HepG2 (cell line): ENCODE results near the gene MX2. TPM values are rescaled to one million over a fixed set of nuclear protein-coding genes. Genes with fewer than 3 reads are reported as not detected.

Experiments used
- ATF4 ChIP-seq, 2 experiments: fragments of 450-650 bp in 1 of 2; sonication (generic) in 1 of 2; formaldehyde crosslinking; IDR thresholded peaks; 2 replicates each; pipeline versions ENCODE4 v1.5.0 to v1.8.0; 2020 to 2022; ENCODE audit warnings: mild to moderate bottlenecking in 1 of 2, missing genetic modification reagents in 1 of 2
- FUBP1 ChIP-seq: sonication (generic); formaldehyde crosslinking; IDR thresholded peaks from 2 replicates; pipeline ENCODE4 v1.5.1; 2020; ENCODE audit warnings: missing genetic modification reagents, mild to moderate bottlenecking, borderline replicate concordance
- KAT8 ChIP-seq: IDR thresholded peaks from 2 replicates; pipeline ENCODE4 v1.6.1; 2016; ENCODE audit warnings: missing genetic modification reagents, missing compliant biosample characterization
- MEF2D ChIP-seq: sonication (generic); formaldehyde crosslinking; IDR thresholded peaks from 2 replicates; pipeline ENCODE4 v1.5.1; 2020; ENCODE audit warnings: mild to moderate bottlenecking, missing genetic modification reagents
- NR3C1 ChIP-seq: sonication (generic); formaldehyde crosslinking; IDR thresholded peaks from 2 replicates; pipeline ENCODE4 v1.4.0; 2020; ENCODE audit warnings: missing genetic modification reagents
- PHF5A ChIP-seq: IDR thresholded peaks from one replicate; pipeline ENCODE4 v1.6.1; 2018; ENCODE audit warnings: low read depth, missing genetic modification reagents; ENCODE audit not compliant: unreplicated experiment
- RARA ChIP-seq: IDR thresholded peaks from 2 replicates; pipeline ENCODE4 v1.6.1; 2016; ENCODE audit warnings: missing genetic modification reagents, missing compliant biosample characterization
- RBM39 ChIP-seq: fragments of 200-400 bp; formaldehyde crosslinking; IDR thresholded peaks from one replicate; pipeline ENCODE4 v1.6.1; 2018; ENCODE audit warnings: antibody characterized with exemption, mild to moderate bottlenecking, low read depth, low read length; ENCODE audit not compliant: poor library complexity, severe bottlenecking
- SALL1 ChIP-seq: sonication (generic); formaldehyde crosslinking; IDR thresholded peaks from 2 replicates; pipeline ENCODE4 v1.8.0; 2022; ENCODE audit warnings: mild to moderate bottlenecking, missing genetic modification reagents
- SOX13 ChIP-seq, 3 experiments: fragments of 450-650 bp in 1 of 3; sonication (generic) in 1 of 3; formaldehyde crosslinking in 1 of 3; IDR thresholded peaks in 2 of 3; conservative IDR thresholded peaks in 1 of 3; 2 replicates each; pipeline versions ENCODE4 v1.5.0 to v1.6.1; 2016 to 2020; ENCODE audit warnings: antibody characterized with exemption in 1 of 3, mild to moderate bottlenecking in 1 of 3, missing compliant biosample characterization in 1 of 3, missing genetic modification reagents in 1 of 3, moderate library complexity in 1 of 3
- ZBTB21 ChIP-seq: sonication (generic); formaldehyde crosslinking; IDR thresholded peaks from 2 replicates; pipeline ENCODE4 v1.4.0; 2020; ENCODE audit warnings: missing genetic modification reagents
- ZFX ChIP-seq: sonication (generic); formaldehyde crosslinking; IDR thresholded peaks from 2 replicates; pipeline ENCODE4 v1.4.0; 2020; ENCODE audit warnings: mild to moderate bottlenecking, low read depth, missing genetic modification reagents, moderate library complexity
- ZKSCAN1 ChIP-seq: fragments of 150-350 bp; IDR thresholded peaks from 2 replicates; pipeline ENCODE4 v1.6.1; 2014; ENCODE audit warnings: low read length
- ZNF354B ChIP-seq: sonication (generic); formaldehyde crosslinking; IDR thresholded peaks from 2 replicates; pipeline ENCODE4 v1.8.0; 2022; ENCODE audit warnings: mild to moderate bottlenecking, missing genetic modification reagents
- ZNF75D ChIP-seq: sonication (generic); formaldehyde crosslinking; IDR thresholded peaks from 2 replicates; pipeline ENCODE4 v1.8.1; 2023; ENCODE audit warnings: missing genetic modification reagents, mild to moderate bottlenecking, borderline replicate concordance
- ZNF850 ChIP-seq: sonication (generic); formaldehyde crosslinking; conservative IDR thresholded peaks from 2 replicates; pipeline ENCODE4 v1.9.0; 2021; ENCODE audit warnings: mild to moderate bottlenecking, missing genetic modification reagents
- ZSCAN30 ChIP-seq: sonication (generic); formaldehyde crosslinking; IDR thresholded peaks from 2 replicates; pipeline ENCODE4 v1.5.0; 2020; ENCODE audit warnings: mild to moderate bottlenecking, missing genetic modification reagents
- polyA plus RNA-seq, 8 experiments: library from polyadenylated mRNA; depleted of rRNA in 3 of 8; stranded (reverse) in 7 of 8; unstranded in 1 of 8; fragments of >200 nt; fragmentation: Illumina TruSeq in 4 of 8; extraction: Trizol in 4 of 8; gene quantifications; 2 replicates each; pipeline versions ENCODE4 v1.2.1 to v1.2.3, GENCODE V29; 2011 to 2016; ENCODE audit warnings: low read depth in 4 of 8, missing spikeins in 1 of 8, mixed read lengths in 1 of 8; ENCODE audit not compliant: insufficient read depth in 1 of 8
- total RNA-seq, 5 experiments: library from RNA; depleted of rRNA; stranded (reverse); fragments of >200 nt; fragmentation: Illumina TruSeq; extraction: Trizol; gene quantifications; 2 replicates each; pipeline ENCODE4 v1.2.3, GENCODE V29; 2016; ENCODE audit warnings: low read depth in 1 of 5
- TF ChIP-seq, protein P1 (sequence below): sonication (generic); formaldehyde crosslinking; IDR thresholded peaks from 2 replicates; pipeline ENCODE4 v1.5.0; 2020; ENCODE audit warnings: mild to moderate bottlenecking, missing genetic modification reagents, borderline replicate concordance

Gene MX2
- total and polyA plus RNA-seq, 2 of the 13 experiments (the other 11 are each of a cell fraction or from before 2014, with no cell fraction given) = 24.0 to 35.7 TPM

DNA sequence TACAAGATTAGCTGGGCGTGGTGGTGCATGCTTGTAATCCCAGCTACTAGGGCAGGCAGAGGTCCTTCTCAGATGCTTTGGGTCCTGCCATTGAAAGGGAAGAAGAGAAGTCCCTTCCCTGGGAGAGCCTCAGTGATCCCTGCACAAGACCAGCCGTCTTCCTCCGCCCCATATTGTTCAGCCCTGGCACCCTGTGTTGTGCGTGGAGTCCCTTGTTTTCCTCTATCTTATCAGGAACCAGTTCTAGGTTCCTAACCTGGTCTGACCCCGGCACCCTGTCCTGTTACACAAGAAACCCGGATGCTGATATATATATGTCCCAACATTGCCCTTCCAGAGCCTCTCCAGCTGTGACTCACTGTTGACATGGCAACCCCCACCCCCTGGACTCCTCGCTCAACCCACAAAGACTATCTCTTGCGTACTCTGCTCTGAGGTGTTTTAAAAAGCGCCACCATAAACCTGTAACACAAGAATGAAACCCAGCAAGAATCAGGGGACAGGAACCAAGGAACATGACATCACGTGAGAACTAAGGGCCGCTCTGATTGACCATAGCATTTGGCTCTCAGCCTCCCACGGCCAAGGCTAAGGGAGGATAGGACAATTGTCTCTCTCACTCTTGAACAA is 4.8 kb downstream of the MX2 start (continued):
- TF ChIP-seq, protein P1, sequence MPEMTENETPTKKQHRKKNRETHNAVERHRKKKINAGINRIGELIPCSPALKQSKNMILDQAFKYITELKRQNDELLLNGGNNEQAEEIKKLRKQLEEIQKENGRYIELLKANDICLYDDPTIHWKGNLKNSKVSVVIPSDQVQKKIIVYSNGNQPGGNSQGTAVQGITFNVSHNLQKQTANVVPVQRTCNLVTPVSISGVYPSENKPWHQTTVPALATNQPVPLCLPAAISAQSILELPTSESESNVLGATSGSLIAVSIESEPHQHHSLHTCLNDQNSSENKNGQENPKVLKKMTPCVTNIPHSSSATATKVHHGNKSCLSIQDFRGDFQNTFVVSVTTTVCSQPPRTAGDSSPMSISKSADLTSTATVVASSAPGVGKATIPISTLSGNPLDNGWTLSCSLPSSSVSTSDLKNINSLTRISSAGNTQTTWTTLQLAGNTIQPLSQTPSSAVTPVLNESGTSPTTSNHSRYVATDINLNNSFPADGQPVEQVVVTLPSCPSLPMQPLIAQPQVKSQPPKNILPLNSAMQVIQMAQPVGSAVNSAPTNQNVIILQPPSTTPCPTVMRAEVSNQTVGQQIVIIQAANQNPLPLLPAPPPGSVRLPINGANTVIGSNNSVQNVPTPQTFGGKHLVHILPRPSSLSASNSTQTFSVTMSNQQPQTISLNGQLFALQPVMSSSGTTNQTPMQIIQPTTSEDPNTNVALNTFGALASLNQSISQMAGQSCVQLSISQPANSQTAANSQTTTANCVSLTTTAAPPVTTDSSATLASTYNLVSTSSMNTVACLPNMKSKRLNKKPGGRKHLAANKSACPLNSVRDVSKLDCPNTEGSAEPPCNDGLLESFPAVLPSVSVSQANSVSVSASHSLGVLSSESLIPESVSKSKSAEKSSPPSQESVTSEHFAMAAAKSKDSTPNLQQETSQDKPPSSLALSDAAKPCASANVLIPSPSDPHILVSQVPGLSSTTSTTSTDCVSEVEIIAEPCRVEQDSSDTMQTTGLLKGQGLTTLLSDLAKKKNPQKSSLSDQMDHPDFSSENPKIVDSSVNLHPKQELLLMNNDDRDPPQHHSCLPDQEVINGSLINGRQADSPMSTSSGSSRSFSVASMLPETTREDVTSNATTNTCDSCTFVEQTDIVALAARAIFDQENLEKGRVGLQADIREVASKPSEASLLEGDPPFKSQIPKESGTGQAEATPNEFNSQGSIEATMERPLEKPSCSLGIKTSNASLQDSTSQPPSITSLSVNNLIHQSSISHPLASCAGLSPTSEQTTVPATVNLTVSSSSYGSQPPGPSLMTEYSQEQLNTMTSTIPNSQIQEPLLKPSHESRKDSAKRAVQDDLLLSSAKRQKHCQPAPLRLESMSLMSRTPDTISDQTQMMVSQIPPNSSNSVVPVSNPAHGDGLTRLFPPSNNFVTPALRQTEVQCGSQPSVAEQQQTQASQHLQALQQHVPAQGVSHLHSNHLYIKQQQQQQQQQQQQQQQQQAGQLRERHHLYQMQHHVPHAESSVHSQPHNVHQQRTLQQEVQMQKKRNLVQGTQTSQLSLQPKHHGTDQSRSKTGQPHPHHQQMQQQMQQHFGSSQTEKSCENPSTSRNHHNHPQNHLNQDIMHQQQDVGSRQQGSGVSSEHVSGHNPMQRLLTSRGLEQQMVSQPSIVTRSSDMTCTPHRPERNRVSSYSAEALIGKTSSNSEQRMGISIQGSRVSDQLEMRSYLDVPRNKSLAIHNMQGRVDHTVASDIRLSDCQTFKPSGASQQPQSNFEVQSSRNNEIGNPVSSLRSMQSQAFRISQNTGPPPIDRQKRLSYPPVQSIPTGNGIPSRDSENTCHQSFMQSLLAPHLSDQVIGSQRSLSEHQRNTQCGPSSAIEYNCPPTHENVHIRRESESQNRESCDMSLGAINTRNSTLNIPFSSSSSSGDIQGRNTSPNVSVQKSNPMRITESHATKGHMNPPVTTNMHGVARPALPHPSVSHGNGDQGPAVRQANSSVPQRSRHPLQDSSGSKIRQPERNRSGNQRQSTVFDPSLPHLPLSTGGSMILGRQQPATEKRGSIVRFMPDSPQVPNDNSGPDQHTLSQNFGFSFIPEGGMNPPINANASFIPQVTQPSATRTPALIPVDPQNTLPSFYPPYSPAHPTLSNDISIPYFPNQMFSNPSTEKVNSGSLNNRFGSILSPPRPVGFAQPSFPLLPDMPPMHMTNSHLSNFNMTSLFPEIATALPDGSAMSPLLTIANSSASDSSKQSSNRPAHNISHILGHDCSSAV = no peak
- no peak; the same call in 1 of the 2 replicates for TF ChIP-seq MEF2D (CRISPR knock-in tag)
- TF ChIP-seq KAT8 (CRISPR knock-in tag) = peak; percentile 84
- no peak for TF ChIP-seq ATF4 (CRISPR knock-in tag; IDR thresholded peaks at IDR 0.05)
- no peak for TF ChIP-seq ZSCAN30 (CRISPR knock-in tag)
- TF ChIP-seq ZNF850 (CRISPR knock-in tag) = no peak
- no peak; the same call in none of the 2 replicates for TF ChIP-seq SOX13 (IDR thresholded peaks at IDR 0.05)
- peak in 1 of 2 experiments; percentile 67; a peak in 2 of 4 replicates for TF ChIP-seq SOX13 (CRISPR knock-in tag; conservative IDR thresholded peaks at IDR 0.05 in 1 of 2, IDR thresholded peaks at IDR 0.05 in 1 of 2)
- no peak for TF ChIP-seq RBM39
- TF ChIP-seq ZNF354B (CRISPR knock-in tag) = no peak
- TF ChIP-seq ZNF75D (CRISPR knock-in tag) = no peak
- no peak for TF ChIP-seq ZKSCAN1
- TF ChIP-seq FUBP1 (CRISPR knock-in tag) = no peak
- no peak; the same call in 1 of the 2 replicates for TF ChIP-seq ZBTB21
- 0 out of 2 replicates have a peak, but pooled peaks have one; percentile 19 for TF ChIP-seq ZFX (CRISPR knock-in tag)
- TF ChIP-seq SALL1 = peak; percentile 73
- no peak for TF ChIP-seq NR3C1 (CRISPR knock-in tag)
- no peak for TF ChIP-seq PHF5A (CRISPR knock-in tag)
- peak; percentile 85 for TF ChIP-seq RARA
